GM21381 (cell line): Measurements from ENCODE around the gene CD72.
"Not testable (repeated sequence)": the region's sequence is repeated elsewhere in the genome, so short reads cannot be mapped to it uniquely, and the experiment has no call there.

ENCODE experiments used
- ATAC-seq: cut with Tn5 transposase; IDR thresholded peaks from one replicate; pipeline ENCODE4 v1.9.1; 2021; ENCODE audit warnings: mild to moderate bottlenecking, moderate library complexity; ENCODE audit not compliant: unreplicated experiment

The CD72 gene

DNA sequence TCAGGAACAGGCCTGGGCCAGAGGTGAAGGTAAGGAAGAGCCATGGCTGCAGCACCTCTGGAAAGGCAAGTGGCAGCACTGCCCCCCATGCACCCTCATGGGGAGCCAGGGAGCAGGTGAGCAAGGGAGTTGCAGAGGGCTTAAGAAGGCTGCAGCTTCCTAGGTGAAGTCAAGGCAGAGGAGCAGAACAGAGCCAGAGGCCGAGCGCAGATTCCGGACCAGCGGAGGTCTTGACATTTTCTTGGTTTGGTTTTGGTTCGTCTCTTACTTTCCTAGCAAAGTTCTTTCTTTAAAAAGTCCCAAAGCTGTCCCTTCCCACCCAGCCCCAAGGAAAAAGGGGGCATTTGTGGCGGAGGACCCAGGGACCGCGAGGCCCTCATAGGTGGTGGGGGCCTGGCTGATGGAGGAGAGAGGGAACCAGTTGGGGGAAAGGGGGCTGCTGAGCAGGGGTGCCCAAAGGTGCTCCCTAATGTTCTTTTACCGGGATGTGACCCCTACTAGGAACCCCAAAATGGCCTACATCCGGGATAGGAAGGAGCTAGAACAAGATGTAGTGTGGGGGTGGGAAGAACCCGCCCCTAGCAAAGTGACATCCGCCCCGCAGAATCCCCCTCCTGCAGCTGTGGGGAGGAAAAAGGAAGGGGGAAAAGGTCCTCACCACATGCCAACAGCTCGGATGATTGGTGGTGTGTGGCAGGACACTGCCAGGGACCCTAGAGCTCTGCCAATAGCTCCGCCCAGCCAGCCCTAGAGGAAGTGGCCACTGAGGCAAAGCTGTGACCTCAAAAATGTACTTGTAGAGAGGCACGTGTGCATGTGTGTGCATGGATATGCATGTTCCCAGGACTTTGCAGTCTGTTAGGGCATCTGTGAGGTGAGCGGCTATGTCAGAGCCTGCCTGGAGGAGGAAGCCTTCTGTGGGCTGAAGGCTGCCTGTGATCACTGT, 914 bp upstream of the CD72 start:
- ATAC-seq, result peak; percentile 40

DNA sequence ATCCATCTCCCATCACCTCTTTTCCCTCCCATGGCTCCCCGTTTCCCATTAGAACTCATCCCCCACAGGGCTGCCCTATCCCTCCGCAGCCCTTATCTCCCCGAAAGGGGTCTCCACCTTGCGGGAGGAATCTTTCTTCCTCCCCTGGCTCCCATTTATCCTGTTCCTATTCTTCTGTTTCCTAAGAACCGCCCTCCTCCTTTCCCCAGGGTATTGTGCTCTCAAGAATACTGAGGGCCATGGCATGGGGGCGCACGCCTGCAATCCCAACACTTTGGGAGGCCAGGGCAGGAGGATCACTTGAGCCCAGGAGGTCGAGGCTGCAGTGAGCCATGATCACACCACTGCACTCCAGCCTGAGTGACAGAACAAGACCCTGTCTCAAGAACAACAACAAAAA, 665 bp downstream of the CD72 start:
- no peak for ATAC-seq

DNA sequence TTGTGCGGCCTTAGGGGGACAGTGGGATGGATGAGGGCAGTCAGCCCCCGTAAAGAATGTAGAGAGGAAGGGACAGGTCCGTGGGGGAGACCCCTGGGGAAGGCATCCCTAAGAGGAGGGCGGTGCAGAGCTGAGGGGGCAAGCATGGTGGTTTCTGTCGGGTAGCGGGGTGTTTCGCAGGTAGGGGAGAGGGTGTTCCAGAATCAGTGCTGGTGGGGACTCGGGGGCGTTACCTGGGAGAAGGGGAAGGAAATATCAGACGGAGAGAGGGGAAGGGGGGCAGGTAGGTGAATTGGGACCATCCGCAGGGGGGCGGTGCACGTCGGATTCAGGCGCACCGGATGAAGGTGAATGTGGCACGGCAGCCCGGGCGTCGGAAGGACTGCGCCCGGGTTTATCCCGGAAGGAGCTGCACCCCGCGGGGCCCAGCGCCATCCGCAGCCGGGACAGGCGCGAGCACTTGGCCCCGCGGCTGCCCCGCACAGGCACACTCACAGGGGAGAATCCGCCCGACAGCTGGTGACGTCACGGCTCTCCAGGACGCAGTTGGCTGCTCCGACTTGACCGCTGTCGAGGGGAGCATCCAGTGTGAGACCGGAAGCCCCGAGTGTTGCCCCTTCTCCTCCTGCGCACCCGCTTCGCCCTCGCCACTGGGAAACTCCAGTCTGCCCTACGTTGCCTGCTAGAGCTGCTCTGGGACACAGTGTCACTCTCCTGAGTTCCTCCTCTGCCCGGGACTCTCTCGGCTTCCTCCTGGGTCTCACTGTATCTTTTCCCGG, 1.3 kb downstream of the CD72 start:
- ATAC-seq, result peak; percentile 39

DNA sequence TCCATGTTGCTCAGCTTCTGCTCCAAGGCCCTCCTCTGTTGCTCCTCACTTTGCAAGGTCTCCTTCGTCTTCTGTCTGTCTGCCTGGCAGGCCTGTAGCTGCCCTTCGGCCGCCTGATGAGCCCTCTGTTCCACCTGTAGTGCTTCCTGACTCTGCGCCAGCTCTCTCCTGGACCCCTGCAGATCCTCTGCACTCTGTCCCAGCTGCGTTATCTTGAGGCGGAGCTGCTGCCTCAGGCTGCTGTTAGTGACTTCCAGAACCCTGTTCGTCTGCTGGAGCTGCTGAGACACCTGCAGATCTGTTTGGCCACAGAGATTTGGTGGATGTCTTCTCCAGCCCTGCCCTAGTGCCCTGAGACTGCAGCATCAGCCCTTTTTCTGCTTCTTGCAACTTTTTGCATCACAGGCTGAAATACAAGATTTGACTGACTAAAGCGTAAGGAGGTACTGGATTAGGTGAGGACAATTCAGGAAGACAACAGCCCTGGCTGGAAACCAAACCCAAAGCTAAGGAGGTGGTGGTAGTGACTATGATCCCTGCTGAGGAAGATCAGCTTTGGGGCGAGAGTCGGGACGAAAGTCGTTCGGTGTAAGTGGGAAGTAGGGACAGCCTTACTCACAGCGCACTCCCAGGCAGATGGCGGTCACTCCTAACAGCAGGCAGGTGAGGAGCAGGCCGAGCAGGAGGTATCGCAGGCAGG, 2.1 kb downstream of the CD72 start:
- ATAC-seq, result no peak

DNA sequence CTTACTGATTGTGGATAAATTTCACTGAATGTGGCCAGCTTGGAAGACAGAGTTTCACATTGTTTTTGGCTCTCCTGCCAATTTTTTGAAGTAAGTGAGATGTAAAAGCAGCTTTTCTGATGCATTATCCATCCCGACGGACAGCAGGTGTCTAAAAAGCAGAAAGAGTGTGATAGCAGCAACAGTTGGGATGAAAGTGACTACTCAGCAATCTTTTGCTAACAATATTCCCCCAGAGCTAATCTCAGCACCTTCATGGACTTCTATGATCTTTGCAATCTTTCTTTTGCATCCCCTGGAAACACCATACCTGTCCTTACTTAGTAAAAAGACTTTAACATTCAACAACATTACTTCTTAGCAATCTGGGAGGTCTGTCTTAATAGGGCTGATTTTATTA, 5.4 kb downstream of the CD72 start:
- no peak for ATAC-seq

DNA sequence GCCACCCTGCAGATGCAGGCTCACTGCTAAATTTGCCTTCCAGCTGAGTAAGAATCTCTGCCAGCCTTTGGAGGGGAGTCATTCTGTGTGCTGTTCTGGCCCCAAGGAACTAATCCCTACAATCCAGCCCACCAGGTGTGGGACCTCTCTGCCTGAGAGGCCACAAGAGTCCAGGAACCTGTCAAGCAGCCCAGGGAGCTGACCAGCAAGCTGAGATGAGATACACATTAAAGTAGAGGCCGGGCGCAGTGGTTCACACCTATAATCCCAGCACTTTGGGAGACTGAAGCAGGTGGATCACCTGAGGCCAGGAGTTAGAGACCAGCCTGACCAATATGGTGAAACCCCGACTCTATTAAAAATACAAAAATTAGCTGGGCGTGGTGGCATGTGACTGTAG, 6.1 kb downstream of the CD72 start:
- ATAC-seq, result not testable (repeated sequence)

DNA sequence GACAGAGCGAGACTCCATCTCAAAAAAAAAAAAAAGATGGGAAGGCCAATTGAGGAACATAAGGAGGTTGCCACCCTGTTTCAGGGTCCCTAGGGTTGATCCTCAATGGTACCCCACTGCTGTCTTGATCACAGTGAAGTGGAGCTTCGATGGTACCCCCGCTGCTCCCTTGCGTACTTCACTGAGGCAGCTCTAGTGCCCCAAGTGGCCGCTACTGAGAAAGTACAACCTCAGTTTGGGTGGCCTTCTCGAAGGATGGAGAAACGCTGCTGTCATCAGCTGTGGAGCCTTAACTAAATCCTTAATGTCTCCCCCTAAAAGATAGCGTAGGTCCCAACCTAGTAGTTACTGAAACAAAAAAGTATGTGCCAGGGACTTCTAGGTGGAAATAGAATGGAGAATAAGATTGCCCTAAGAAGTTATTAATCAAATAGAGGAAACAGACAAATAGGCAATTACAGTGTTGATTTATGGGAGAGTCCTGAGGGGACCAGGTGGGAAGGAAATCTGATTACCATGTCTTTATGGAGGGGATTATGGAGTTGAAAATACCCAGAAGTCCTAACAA, 6.9 kb downstream of the CD72 start:
- ATAC-seq, result no peak

DNA sequence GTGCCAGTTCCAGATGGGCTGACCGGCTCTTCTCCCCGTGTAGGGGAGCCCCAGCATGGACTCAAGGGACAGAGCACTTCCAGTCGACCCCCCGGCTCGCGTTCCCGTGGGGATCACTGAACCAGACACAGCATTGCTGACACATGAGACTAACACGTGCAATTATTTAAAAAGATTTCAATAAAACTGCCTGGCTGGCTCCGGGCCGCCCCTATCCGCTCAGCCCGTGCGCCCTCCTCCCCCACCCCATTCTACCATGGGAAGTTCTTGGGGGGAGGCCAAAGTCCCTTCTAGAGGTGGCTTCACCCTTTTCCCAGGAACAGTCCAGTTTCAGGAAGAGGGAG, 8.4 kb downstream of the CD72 start:
- no peak for ATAC-seq

DNA sequence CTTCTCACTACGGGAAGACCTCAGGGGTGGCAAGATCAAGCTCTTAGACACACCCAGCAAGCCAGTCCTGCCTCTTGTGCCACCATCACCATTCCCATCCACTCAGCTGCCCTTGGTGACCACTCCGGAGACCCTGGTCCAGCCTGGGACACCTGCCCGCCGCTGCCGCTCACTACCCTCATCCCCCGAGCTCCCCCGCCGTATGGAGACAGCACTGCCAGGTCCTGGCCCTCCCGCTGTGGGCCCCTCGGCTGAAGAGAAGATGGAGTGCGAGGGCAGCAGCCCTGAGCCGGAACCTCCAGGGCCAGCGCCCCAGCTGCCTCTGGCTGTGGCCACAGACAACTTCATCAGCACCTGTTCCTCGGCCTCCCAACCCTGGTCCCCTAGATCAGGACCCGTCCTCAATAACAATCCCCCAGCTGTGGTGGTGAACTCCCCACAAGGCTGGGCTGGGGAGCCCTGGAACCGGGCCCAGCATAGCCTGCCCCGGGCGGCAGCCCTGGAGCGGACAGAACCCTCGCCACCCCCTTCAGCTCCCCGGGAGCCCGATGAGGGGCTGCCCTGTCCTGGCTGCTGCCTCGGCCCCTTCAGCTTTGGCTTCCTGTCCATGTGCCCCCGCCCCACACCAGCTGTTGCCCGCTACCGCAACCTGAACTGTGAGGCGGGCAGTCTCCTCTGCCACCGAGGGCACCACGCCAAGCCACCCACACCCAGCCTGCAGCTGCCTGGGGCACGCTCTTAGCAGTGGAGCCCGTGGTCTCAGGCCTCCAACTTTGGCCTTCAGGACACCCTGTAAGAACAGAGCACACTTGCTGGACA, 9.0 kb downstream of the CD72 start:
- ATAC-seq, result no peak

DNA sequence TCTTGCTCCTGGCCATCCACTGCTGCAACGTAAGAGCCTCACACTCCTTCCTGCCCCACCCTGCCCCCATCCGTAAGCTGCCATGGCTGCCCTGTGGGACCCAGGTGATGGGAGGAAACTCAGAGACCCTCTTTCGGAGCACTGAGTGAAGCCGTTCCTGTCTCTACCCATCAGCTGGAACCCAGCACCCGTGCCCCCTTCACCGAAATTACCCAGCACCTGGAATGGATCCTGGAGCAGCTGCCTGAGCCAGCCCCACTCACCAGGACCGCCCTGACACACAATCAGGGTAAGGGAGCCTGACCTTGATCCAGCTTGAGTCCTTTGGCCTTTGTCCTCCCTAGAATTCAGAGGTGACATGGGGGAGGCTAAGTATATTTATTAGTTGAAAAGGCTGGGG, 10.0 kb downstream of the CD72 start:
- no peak for ATAC-seq

DNA sequence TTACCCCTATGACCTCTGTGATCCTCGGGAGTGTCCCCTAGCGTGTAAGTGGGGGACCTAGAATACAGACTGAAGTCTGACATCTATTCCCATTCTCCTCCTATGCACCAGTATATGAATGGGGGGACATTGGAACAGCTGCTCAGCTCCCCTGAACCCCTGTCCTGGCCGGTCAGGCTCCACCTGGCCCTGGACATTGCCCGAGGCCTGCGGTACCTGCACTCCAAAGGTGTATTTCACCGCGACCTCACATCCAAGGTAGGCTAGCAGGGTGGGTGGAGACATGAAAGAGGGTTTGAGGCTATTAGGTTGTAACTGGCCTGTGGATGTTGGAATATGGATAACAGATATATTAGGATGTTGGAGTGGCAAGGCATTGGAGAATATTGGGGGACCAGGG, 11.5 kb downstream of the CD72 start:
- ATAC-seq, result no peak

DNA sequence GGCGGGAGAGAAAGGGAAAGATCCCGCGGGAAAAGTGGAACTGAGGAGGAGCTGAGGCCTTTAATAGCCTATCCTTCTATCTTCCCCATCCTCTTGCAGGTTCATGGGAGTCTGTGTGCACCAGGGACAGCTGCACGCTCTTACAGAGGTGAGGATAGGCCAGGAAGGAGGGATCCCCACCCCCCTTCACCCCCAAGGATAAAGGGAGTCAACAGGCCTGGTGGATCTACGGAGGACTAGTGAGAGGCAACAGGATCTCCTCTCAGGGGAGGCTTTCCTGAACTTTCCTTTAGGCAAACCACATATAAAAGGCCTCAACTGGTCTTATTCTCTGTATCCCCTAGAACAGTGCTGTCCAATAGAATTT, 12.1 kb downstream of the CD72 start:
- no peak for ATAC-seq

DNA sequence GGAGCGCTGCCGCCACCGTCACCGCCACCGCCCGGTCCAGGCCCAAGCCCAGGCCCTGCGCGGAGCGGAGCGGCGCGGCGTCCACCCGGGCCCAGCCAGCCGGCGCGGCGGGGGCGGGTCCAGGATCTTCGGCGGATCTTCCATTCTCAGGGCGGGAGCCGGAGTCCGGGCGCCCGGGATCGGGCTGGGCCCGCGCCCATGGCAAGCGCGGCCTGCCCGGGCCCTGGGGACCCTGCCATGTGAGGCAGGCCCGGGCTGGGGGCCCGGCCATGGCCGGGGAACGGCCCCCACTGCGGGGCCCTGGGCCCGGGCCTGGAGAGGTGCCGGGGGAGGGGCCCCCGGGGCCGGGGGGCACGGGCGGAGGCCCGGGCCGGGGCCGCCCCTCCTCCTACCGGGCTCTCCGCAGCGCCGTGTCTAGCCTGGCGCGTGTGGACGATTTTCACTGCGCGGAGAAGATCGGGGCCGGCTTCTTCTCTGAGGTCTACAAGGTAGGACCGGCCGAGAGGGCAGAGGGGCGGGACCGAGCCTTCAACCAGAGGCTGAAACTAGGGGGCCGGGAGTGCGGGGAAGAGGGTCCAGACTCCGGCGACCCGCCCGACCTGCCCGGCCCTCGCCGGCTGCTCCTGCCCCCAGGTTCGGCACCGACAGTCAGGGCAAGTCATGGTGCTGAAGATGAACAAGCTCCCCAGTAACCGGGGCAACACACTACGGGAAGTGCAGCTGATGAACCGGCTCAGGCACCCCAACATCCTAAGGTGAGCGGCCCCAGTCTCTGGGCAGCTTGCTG, 12.7 kb downstream of the CD72 start:
- ATAC-seq, result peak; percentile 6

DNA sequence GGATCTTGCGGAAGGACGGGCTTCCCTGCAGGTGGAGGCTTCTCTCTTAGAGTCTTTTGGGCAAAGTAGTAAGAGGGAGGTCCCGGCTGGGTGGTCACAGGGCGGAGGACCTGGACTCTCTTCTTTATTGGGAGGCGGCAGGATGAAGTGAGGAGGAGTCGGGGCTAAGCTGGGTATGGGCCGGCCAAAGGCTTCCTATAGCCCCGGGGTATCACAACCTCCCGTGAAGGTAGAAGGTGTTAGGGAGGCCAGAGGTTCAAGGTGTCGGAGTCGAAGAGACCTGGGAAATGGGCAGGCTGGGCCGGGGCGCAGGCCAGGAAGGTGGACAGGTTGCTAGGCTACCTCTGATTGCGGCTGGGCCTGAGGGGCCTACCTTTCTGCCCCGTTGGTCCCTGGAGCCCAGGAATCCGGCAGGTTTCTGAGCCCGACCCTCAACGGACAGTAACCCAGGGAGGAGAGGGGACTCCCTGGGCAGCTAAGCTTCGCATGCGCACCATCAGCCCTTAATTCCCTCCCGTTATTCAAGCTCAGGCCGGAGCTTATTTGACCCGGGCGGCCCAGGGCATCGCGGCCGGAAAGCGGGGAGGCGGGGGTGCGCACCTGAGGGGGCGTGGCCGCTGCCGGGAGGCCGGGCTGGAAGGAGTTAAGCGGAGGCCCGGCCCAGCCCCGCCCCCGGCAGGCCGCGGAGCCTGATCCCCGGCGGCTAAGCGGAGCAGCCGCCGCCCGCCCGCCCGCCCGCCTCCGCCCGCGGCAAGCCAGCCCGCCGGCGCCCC, 13.4 kb downstream of the CD72 start, which contains the start of gene TESK1:
TSS of gene TESK1 (plus strand) at position 685 of the 773 bp plus-strand sequence. CDS start 358 bp downstream, outside the sequence.
- ATAC-seq, result peak; percentile 41

DNA sequence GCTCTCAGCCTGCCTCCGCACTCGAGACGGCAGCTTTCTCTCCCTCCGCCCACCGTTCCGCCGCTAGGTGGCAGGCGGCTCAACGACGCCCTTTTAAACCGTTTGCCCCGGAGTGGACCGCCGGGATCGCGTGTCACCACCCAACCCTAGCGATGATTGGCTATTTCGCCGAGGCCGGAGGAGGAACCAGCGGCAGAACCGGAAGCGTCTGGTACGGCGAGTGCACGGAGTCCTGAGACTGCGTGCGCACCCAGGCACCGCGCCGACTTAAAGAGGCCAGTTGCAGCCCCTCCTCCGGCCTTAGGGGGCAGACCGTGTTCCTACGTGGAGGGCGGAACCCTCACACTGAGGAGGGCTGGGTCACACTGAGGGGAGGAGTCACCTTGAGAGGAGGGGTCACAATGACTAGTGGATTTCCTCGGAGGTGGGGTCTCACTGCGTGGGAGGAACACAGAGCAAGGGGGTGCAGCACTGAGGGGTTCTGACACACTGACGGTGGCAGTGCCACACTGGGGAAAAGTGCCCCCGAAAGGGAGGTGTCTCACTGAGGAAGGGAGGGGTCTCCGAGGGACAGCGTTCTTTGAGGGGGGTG, 14.1 kb downstream of the CD72 start:
- ATAC-seq, result peak; percentile 81

DNA sequence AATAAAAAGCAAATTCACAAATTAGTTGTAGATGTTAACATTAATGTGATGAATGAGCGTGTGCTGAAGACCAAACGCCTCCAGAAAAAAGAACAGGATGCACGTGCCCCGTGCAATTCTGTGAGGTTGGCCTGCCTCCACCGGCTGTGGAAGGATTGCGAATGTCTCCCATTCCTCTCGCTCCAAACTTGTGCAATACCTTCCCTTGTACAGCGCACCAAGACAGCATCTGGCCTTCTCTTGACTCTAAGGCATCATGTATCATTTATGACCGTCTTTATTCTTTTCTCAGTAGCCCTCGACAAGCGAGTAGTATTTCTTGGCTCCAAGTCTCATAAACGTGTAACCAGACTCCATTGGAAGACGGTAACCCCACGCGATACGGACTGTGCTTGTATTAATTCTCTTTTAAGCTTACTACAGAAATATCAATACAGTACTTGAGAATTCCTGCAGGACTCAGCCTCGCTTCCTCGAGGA, 14.7 kb downstream of the CD72 start:
- no peak for ATAC-seq

DNA sequence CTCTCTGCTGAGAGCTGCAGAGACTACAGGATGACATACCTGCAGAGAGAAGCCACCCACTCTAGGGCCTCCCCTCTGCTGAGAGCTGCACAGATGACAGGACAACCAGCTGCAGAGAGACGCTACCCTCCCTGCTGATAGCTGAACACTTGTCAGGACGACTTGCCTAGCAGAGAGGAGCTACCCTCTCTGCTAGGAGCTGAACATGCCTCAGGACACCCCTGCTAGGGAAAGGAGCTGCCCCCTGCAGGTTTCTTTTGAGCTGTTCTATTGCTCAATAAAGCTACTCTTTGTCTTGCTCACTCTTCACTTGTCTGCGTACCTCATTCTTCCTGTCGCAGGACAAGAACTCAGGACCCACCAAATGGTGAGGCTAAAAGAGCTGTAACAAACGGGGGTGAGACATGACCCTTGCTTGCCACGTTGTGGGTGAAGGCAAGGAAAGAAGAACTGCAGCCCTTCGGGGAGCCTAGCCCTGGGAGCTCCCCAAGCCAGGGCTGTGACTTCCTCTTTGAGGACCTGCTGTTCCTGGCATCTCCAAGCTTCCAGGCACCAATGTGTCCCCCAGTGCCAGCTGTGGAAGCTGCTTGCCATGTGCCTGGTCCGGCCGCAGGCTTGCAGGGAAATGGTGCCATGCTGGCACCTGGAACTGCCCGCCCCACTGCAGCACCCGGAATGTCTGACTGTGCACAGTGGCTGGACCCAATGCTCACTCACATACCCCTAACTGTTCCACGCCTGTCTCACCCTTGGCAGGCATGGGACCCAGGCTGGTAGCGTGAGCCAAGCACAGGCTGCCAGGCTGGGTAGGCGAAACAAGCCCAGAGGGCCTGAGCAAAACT, 18.2 kb downstream of the CD72 start:
- ATAC-seq, result no peak
